HPDE6-E6E7 (cell line): Measurements from ENCODE around the gene ZBTB7C.

Source experiments
- DNase-seq: peaks from one replicate; pipeline ENCODE4 v3.0.0; 2011; ENCODE audit warnings: missing footprints; ENCODE audit errors: extremely low spot score

The ZBTB7C gene

DNA sequence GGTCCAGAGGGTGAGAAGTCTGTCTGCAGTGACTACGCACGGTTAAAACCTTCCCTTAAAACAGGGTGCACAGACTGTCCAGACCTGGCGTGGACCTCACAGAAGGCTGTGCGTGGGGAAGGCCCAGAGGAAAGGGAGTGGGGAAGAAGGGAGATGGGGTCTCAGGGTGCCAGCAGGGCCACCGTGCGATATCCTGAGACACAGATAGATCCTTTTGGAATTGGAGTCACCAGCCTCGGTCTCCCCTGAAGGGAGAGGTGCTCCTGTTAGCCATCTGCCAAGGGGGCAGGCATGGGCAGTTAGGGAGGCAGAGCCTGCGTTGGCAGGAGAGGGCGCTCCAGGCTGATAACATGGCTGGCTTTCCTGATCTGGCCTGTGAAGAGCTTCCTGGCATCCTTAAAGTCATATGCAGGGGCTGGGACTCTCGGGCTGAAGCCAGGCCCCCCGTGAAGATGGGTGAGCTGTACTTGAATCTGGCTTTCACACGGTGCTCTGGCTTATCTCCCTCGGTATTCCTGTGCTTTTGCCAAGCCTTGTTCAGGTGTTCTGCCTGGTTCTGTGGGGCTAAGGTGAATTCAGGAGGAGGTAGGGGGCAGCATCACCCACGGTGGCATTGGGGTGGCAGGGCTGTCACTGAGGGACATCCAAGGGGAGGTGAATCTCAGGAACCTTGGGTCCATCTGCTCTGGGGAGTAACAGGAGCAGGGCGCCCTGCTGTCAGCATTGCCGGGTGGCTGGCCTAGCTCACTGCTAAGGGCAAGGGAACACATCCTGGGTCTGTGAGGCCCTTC, 371.5 kb downstream of the ZBTB7C start:
- DNase-seq = no peak

DNA sequence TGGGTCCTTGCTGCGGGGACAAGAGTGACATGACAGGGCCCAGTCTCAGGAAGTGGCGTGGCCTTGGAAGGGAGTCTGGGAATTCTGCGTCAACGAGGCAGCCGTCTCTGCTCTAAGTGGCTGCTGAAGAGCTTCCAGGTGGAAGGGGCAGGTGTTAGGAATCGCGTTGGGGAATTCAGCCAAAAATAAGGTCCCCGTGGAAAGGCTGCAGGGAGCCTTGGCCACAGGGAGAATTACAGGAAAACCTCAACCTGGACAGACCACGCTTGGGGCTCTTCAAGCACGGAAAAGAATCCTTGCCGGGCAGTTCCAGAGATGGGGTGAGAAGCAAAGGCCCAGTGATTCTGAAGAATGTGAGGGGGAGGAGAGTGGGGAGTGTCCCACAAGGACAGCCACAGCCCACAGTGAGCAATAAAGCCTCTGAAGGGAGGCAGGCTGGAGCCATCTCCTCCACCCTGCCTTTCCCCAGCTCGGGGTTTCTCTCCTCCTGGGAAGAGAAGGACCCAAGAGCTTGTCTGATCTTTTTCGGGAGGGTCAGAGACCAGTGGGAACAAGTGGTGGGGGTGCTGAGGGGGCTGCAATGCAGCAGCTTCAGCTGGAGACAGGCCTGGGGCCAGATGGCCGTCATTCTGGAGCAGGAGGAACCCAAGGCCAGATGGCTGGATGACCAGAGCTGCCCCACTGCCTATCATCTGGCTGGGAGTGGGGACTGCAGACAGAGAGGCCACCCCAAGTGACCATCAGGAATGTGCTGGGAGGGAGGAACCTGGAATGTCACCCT, 372.4 kb downstream of the ZBTB7C start:
- DNase-seq = no peak

DNA sequence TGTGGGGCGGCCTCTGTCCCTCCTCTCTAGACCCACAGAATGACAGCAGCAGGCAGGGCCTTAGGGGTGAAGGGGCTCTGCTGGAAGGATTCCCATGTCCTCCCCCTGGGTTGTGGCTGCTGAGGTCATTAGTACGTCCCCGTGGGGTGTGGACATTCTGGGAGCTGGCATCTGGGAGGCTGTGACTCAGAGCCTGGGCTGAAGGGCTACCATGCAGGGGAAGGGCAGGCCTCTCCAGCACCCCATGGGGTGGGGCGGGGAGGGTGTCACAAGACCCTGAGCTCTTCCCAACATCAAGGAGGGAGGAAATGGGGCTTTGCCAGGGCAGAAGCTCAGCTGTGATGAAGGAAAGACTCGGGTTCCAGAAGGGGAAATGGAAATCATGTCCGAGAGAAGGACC, 373.0 kb downstream of the ZBTB7C start:
- DNase-seq = no peak

DNA sequence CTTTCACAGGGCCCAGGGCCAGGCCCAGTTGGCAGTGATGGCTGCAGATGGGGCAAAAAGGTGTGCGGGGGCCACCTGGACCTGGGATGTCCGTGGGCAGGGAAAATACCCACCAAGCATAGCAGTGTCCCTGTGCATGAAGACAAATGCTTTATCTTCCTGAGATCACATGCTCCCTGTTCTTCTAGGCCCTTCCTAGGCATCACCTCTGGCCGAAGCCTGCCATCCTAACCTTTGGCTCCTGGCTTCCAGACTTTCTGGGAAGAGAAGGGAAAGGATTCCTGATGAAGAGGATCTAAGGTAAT, 373.7 kb downstream of the ZBTB7C start:
- no peak for DNase-seq

DNA sequence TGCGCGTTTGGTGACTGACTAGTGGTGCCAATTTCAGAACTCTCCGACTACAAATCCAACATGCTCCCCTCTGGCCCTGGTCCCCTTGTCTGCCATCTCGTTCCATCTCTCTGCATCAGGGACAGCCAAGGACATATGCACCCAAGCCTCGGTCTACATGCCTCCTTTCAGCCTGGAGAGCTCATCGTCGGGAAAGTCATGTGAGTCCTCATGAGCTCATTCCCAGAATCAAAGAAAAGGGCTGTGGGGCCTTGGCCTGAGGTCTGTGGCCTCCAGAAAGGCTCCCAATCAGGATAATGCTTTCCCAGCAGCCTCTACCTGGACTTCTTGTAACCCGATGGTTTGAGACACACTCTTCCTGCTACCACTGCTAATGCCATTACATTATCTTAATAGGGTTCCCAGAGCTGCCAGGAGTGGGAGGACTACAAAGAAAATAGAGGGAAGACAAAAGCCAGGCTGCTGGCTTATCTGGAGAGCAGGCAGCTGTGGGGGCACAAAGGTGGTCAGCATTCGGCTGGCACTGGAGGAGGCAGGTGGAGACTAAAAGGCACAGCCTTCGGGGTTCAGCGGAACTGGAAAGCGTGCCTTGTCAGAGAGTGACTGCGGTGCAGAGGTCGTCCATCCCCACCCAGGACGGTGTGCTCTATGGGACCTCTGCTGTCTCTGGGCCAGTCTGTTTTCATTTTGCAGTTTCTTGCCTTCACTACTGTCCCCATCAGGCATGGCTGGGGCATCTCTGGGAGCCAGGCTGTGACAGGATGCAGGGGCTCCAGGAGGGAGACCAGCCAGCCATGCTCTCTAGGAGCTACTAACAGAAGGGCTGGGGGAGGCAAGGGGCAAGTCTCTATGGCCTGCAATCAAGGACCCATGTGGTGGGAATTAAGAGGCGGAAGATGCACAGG, 374.3 kb downstream of the ZBTB7C start:
- no peak for DNase-seq

DNA sequence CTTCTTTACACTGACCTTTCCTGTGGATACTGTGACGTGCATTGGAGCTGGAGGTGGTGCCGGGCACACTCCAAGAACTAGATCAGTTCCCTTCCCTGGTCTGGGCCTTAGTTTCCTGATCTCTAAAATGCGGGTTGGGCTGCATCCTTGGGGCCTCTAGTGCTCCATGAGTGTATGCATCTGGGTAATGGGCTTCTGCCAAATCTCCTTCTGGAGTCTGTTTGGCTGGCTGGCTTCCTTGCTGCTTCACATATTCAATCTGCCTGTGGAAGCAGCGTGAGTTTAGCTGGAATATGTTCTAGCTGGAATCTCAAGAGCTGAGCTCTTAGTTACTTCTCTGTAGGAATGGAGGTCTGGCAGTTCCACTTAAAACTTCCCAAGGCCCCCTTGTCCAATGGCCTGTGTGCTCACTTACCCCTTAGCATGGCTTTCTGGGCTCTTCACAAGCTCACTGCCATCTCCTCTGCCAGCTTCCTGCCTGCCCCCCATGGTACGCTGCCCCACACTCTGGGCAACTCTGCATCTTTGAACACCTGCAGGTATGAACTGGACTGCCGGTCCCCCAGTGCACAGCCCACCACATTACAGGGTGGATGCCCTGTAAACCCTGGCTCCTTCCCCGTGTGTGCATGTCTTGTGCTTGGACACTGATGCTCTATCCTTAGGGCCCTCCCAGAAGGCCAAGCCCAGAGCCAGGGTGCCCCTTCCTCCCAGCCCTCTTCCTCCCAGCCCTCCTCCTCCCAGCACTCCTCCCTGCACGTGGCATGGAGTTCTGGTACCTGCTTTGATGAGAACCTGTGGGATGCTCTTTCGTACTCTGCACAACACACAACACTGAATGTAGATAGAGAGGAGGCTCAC, 375.2 kb downstream of the ZBTB7C start:
- no peak for DNase-seq

DNA sequence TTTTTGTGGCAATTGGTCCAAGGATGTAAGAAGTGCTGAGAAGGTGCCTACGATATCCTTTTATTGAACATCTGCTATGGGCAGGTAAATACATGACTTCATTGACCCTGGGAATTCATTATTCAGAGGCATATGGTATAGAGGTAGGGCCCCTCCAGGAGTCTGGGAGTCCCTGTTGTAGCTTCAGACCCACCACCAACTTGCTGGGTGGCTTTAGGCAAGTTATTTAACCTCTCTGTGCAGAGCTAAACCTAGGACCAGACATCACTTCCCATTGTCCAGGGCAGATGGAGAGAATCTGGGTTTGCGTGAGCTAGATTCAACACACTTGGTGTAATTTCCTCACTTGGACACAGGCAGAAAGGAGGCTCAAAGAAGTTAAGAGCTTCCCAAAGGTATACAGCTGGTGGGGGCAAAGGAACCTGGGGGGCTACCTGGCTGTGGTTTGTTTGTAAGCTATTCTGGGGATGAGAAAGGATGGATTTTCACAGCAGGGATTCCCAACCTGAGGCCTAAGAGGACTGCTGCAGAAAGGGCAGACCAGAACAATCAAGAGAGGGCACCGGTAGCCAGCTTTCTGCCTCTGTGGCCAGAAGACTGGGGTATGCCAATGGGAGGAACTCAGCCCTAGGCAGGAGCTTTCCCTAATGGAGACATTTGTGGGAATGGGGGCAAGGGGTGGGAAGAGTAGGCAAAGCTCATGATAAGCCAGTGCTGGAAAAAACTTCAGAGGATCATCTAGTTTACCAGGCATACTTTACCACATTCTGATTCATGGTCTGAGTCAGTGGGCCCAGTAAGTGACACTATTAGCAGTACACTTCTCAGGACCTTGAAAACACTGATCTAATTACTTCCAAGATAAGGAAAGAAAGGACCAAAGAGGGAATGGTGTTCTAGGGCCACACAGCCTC, 376.1 kb downstream of the ZBTB7C start:
- DNase-seq = no peak

DNA sequence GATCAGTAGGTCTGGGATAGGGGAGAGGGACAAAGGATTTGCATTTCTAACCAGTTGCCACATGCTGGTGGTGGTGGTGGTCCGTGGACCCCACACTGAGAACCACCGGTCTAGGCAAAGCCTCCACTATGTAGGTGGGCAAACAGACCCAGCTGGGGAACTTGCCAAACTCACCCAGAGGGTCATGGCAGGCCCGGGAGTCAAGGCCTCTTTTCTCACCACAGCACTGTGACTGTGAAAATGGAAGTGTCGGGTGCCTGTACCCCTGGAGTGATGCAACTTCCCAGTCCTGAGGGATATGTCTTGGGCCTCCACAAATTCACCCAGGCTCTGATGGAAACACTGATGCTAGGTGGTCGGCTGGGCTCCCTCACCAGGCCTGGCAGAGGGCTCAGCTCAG, 377.5 kb downstream of the ZBTB7C start:
- no peak for DNase-seq

DNA sequence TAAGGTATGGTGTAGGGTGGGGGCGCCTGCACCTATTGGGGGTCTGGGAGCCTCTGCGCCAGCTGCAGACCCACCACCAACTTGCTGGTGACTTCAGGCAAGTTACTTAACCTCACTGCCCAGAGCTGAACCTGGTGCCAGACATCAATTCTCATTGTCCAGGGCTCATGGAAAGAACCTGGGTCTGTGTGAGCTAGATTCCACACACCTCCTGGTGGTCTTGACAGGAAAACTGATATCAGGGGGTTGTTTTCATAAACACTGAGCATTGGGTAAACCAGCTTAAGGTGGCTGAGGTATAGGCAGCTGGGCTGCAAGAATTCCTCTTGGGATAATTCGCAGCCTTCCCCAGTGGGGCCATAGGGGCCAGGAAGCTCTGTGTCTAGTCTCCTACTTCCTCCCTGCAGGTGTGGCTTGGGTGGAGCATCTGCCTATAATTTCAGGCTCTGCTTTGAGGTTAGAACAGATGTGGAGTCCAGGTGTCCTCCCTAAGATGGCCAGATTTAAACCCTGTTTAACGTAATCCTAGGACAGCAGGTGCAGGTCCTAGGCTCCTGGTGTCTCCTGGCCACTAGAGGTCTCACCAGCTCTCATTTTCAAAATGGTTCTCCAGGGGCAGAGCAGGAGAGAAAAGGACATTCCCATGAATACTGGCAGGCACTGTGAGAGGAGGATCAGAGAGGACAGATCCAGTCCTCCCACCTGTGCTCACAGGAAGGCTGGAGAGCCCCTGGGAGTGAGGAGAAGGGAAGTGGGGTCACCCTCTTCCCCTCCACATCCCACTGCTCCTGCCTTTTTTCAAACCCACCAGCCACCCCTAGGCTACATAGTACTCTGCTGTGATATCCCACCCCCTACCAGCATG, 378.3 kb downstream of the ZBTB7C start:
- peak; percentile 63 for DNase-seq

DNA sequence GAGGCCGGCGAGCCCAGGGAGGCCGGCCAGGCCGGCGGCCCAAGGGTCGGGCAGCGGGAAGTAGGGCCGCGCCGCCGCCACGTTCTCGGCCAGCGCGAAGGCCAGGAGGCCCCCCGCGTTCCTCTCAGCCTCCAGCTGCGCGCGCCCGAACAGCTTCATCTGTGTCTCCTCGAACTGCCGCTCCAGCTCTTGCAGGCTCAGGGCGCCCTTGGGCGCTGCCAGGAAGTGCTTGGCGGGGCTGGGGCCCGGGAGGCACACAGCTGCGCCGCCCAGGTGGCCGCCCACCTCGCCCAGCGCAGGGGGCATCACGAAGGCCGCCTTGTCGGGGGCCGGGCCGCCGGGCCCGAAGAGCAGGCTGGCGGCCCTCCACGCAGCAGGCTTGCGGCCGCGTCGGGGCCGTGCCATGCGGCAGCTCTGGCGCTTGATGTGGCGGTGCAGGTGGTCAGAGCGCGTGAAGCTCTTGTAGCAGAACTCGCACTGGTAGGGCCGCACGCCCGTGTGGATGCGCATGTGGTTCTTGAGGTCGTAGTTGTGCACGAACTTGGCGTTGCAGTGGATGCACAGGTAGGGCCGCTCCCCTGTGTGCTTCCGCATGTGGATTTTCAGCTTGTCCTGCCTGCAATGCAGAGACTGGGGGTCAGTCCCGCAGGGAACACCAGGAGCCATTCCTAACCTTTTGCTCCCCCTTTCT, 379.7 kb downstream of the ZBTB7C start:
- DNase-seq = no peak

DNA sequence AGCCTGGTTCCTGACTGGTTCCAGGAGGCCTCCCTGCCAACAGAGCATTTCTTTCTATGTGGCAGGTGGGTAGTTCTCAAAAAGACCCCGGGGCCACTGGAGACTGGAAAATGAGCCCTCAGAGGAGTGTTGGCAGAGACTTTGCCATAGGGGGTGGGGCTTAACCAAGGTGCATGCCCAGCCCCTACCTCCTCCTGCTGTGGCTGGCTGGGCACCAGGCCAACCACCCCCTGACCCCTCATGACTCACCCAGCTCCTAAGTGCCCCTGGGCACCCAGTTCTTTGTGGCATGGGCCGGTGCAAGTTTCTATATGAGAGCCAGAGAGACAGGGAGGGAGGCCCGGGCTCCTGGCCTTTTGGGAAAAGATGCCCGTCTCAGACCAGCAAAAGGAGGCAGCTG, 380.5 kb downstream of the ZBTB7C start:
- DNase-seq = peak; percentile 32

DNA sequence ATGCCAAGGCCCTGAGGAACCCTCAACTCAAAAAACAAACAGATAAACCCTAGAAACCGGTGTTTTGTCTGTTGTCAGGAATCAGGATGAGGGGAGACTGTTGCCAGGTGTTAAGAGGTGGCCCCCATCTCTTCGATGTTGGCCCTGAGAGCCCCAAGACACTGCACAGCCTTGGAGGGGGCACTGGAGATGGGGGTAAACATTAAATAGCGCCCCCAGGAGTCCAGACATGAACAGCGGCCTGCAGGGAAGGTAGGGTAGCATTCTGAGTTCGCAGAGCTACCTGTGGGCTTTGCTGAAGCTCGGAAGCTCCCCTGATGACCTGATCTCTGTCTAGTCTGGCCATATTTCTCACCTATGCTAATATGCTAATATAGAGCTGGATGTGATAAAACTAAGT, 381.1 kb downstream of the ZBTB7C start:
- DNase-seq = no peak

DNA sequence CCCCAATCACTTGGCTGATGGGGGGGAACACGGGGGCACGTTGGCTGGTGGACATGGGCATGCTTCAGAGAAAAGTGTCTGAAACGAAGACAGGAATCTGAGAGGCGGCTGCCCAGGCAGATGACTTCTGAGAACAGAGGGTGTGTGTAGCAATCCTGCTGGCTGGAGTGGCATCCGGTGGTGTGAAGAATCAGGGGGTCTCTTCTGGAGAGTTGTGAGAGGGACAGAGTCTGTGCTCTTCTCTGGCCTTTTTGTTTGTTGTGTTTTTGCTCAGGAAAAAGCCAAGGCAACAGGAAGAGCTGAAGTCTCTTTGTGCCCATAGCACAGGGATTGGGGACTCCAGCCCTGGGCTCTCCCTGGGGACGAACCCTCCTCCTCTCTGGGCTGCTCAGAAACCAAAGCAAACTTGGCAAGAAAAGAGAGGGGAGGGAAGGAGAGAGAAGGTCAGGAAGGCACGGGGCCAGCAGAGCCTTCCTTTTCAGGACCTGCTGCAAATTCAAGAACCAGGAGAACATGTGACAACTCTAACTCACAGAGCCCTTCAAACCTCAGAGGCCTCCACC, 381.7 kb downstream of the ZBTB7C start:
- DNase-seq = no peak

DNA sequence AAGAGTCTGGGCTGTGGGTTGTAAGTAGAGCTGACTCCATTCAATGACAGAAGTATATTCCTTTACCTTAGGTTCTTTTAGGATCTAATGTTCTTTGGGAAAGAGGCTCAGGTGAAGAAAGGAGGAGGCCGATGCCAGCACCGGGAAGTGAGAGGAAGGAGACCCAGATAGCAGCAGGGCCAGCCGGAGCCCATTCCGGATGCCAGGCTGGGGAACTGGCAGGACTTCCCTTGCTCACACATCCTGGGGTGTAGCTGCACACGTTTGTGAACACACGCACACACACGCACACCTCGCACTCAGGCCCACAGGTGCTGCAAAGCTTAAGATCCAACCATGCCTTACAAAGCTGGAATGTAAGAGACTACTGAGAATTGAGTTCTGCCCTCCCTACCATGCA, 383.0 kb downstream of the ZBTB7C start:
- DNase-seq = no peak

DNA sequence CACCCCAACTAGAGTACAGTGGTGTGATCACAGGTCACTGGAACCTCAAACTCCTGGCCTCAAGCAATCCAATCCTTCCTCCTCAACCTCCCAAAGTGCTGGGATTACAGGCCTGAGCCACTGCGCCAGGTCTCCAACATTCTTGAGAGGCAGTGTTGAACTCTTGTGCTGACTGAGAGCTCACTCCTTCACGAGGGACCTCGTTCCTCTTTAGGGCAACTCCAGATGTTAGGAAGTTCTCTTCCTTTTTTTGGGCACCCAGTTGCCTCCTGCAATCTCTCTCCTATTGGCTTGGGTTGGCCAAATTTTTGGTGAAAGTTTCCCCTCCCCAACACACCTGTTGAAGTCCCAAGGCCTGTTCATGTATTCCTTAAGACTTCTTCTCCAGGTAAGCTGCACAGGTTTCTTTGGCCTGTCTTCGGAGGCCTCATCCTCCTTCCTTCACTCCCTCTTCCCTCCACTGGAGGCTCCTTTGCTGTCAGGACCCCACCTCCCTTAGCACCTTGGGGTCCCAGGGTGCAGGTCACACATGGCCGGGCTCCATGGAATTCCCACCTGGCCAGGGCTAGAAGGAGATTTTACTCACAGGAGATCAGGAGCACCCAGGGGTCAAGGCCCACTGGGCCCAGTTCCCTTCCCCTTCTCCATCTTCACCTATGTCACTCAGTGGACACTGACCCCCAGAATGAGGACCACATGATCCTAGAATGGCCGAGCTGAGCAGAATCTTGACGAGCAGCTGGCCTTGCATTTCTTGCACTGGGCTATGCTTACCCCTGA, 384.1 kb downstream of the ZBTB7C start:
- no peak for DNase-seq

DNA sequence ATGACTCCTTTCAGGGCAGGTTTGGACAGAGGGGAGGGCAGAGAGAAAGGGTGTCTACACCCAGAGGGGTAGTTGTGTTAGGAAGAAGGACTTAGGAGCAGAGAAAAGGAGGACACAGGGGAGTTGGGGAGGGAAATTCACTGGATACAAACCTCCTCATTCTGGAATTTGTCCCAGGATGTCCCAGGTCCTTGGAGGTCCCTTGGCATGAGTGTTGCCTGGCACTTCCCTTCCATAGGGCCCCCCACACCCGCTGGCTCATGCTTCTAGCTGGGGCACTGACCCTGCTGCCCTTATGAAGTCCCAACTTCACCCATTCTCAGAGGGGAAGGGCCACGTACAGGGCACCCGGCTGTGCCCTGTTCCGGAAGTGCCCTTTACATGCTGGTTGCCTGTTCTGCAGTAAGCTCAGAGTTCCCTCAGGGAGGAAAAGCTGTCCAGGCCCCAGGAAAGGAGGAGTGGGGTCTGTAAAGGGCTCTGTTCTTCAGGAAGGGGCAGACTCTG, 385.1 kb downstream of the ZBTB7C start:
- DNase-seq = no peak

DNA sequence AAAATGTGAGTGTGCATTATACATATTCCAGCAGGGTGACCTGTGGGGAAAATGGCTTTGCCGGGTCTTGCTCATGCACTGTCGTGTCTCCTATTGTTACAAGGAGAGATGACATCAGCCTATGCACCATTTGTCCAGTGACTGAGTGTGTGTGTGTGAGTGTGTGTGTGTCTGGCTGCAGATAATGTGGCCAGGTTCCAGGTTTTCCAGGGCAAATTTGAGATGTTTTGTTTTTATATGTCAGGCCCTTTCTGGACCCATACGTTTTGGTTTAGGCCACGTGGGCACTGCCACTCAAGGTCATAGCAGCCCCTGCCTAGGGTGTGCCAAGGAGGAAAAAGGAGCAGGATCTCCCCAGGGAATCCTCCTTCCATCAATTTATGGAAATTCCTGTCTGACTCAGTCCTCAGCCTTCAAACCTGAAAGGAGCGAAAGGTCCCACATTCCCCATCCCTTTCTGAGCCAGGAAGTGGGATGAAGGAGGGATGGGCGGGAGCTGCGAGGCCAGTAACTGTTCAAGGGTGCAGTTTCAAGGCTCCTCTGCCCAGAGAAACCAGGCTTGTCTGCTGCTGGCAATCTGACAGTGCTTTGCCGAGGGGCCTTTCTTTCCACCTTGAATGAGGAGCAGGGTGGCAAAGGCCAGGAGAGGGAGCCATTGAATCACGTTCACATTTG, 385.7 kb downstream of the ZBTB7C start:
- DNase-seq = peak; percentile 56
